ENCODE results near the gene TRAPPC3L.

- TF ChIP-seq, protein P1, sequence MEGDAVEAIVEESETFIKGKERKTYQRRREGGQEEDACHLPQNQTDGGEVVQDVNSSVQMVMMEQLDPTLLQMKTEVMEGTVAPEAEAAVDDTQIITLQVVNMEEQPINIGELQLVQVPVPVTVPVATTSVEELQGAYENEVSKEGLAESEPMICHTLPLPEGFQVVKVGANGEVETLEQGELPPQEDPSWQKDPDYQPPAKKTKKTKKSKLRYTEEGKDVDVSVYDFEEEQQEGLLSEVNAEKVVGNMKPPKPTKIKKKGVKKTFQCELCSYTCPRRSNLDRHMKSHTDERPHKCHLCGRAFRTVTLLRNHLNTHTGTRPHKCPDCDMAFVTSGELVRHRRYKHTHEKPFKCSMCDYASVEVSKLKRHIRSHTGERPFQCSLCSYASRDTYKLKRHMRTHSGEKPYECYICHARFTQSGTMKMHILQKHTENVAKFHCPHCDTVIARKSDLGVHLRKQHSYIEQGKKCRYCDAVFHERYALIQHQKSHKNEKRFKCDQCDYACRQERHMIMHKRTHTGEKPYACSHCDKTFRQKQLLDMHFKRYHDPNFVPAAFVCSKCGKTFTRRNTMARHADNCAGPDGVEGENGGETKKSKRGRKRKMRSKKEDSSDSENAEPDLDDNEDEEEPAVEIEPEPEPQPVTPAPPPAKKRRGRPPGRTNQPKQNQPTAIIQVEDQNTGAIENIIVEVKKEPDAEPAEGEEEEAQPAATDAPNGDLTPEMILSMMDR (conservative IDR thresholded peaks at IDR 0.05): no peak
- no peak for TF ChIP-seq ZFX (IDR thresholded peaks at IDR 0.05)
Observed at GRCh38 chr6:116447052-116447451, 98.4 kb downstream of the TRAPPC3L start.
